Measurements from ENCODE around the gene DRD3.

- TF ChIP-seq CTCF (IDR thresholded peaks at IDR 0.05), result no peak
- TF ChIP-seq POLR2A (IDR thresholded peaks at IDR 0.05), result no peak
Observed at GRCh38 chr3:114176890-114177289, 2.0 kb downstream of the DRD3 start.

Measured in adrenal gland (tissue), 5 donors.